ENCODE data around the gene AGTRAP.

AGTRAP gene

GRCh38 chr1:11731691-11732283 is 4.1 kb upstream of the AGTRAP start:
- peak; percentile 48 for DNase-seq
- in situ Hi-C loops (cut with HindIII; ENCODE audit: low pct_ligation_motif_present, low sequenced_read_pairs) = no loop called here
- Histone ChIP-seq H3K4me3 (ENCODE audit: low read depth, low read length) (no peak overlapping the region), H3K27me3 (replicated peaks) (no peaks in the 10 kb centered on the region), H3K27ac (peak overlapping the region; percentile 36), H3K36me3 (replicated peaks) (no peaks in the 10 kb centered on the region)
- no peak for TF ChIP-seq CTCF (IDR thresholded peaks at IDR 0.05; ENCODE audit: low read depth, low read length, missing control alignments)

GRCh38 chr1:11733306-11733705 is 2.6 kb upstream of the AGTRAP start:
- H3K36me3 ChIP-seq (replicated peaks) = no peaks in the 10 kb centered on the region
- no peak for TF ChIP-seq CTCF (IDR thresholded peaks at IDR 0.05; ENCODE audit: low read depth, low read length, missing control alignments)
- in situ Hi-C loops (cut with HindIII; ENCODE audit: low pct_ligation_motif_present, low sequenced_read_pairs) = no loop called here
- H3K4me3 ChIP-seq (ENCODE audit: low read depth, low read length) = no peak overlapping the region
- H3K27ac ChIP-seq = no peak overlapping the region
- no peak for DNase-seq
- no peaks in the 10 kb centered on the region for H3K27me3 ChIP-seq (replicated peaks)

GRCh38 chr1:11735531-11735853 is 444 bp upstream of the AGTRAP start:
- TF ChIP-seq CTCF (IDR thresholded peaks at IDR 0.05; ENCODE audit: low read depth, low read length, missing control alignments) = no peak
- in situ Hi-C loops (cut with HindIII; ENCODE audit: low pct_ligation_motif_present, low sequenced_read_pairs) = no loop called here
- Histone ChIP-seq H3K36me3 (replicated peaks) (no peaks in the 10 kb centered on the region), H3K27ac (no peak overlapping the region), H3K4me3 (ENCODE audit: low read depth, low read length) (peak overlapping the region; percentile 96), H3K27me3 (replicated peaks) (no peaks in the 10 kb centered on the region)
- DNase-seq = no peak

GRCh38 chr1:11736746-11737639 is 1.1 kb downstream of the AGTRAP start:
- Histone ChIP-seq H3K4me3 (ENCODE audit: low read depth, low read length) (peak overlapping the region; percentile 96), H3K36me3 (replicated peaks) (no peaks in the 10 kb centered on the region), H3K27me3 (replicated peaks) (no peaks in the 10 kb centered on the region), H3K27ac (peak overlapping the region; percentile 75)
- in situ Hi-C loops (cut with HindIII; ENCODE audit: low pct_ligation_motif_present, low sequenced_read_pairs) = no loop called here
- no peak for TF ChIP-seq CTCF (IDR thresholded peaks at IDR 0.05; ENCODE audit: low read depth, low read length, missing control alignments)
- DNase-seq = peak; percentile 63

- no peak for DNase-seq
- in situ Hi-C loops (cut with HindIII; ENCODE audit: low pct_ligation_motif_present, low sequenced_read_pairs) = no loop called here
- H3K36me3 ChIP-seq (replicated peaks) = no peaks in the 10 kb centered on the region
- no peaks in the 10 kb centered on the region for H3K27me3 ChIP-seq (replicated peaks)
- no peak overlapping the region for H3K4me3 ChIP-seq (ENCODE audit: low read depth, low read length)
- H3K27ac ChIP-seq = no peak overlapping the region
- no peak for TF ChIP-seq CTCF (IDR thresholded peaks at IDR 0.05; ENCODE audit: low read depth, low read length, missing control alignments)
Measured at GRCh38 chr1:11738096-11738495, 2.2 kb downstream of the AGTRAP start.

Measured in brain microvascular endothelial cell (primary cell).